Glomerular visceral epithelial cell (primary cell): ENCODE measurements around the gene ACVR1B.

Source experiments
- DNase-seq: peaks from one replicate; pipeline ENCODE4 v3.0.0-alpha.2; 2016; ENCODE audit errors: extremely low spot score

ACVR1B gene

GRCh38 chr12:51942501-51943000, 8.9 kb upstream of the ACVR1B start:
- DNase-seq: no peak

- no peak for DNase-seq
Measured at GRCh38 chr12:51943346-51943745, 8.2 kb upstream of the ACVR1B start.

GRCh38 chr12:51944608-51945233, 6.8 kb upstream of the ACVR1B start:
- DNase-seq: no peak

GRCh38 chr12:51947246-51947996, 4.1 kb upstream of the ACVR1B start:
- no peak for DNase-seq

- no peak for DNase-seq
Measured at GRCh38 chr12:51948066-51948465, 3.4 kb upstream of the ACVR1B start.

GRCh38 chr12:51949342-51950030, 2.0 kb upstream of the ACVR1B start:
- no peak for DNase-seq

- no peak for DNase-seq
Measured at GRCh38 chr12:51950682-51951198, 759 bp upstream of the ACVR1B start.

GRCh38 chr12:51951843-51952722, 584 bp downstream of the ACVR1B start:
- no peak for DNase-seq

GRCh38 chr12:51953089-51953488, 1.6 kb downstream of the ACVR1B start:
- DNase-seq: no peak

- DNase-seq: no peak
Measured at GRCh38 chr12:51953864-51954263, 2.4 kb downstream of the ACVR1B start.

GRCh38 chr12:51954561-51955361, 3.3 kb downstream of the ACVR1B start:
- DNase-seq: no peak

- DNase-seq: no peak
Measured at GRCh38 chr12:51955702-51956101, 4.2 kb downstream of the ACVR1B start.

GRCh38 chr12:51958542-51958941, 7.0 kb downstream of the ACVR1B start:
- no peak for DNase-seq

- no peak for DNase-seq
Measured at GRCh38 chr12:51959211-51959610, 7.7 kb downstream of the ACVR1B start.

GRCh38 chr12:51959921-51960320, 8.4 kb downstream of the ACVR1B start:
- no peak for DNase-seq

- DNase-seq: no peak
Measured at GRCh38 chr12:51960488-51960887, 9.0 kb downstream of the ACVR1B start.

- no peak for DNase-seq
Measured at GRCh38 chr12:51960890-51961289, 9.4 kb downstream of the ACVR1B start.

GRCh38 chr12:51961834-51962233, 10.3 kb downstream of the ACVR1B start:
- no peak for DNase-seq

- no peak for DNase-seq
Measured at GRCh38 chr12:51962737-51963136, 11.2 kb downstream of the ACVR1B start.

GRCh38 chr12:51963477-51963876, 12.0 kb downstream of the ACVR1B start:
- no peak for DNase-seq

GRCh38 chr12:51969643-51970042, 18.1 kb downstream of the ACVR1B start:
- no peak for DNase-seq
